ENCODE measurements around the gene CHI3L2. TPM values are rescaled to one million over a fixed set of nuclear protein-coding genes. Genes with fewer than 3 reads are reported as not detected.

The CHI3L2 gene, protein sequence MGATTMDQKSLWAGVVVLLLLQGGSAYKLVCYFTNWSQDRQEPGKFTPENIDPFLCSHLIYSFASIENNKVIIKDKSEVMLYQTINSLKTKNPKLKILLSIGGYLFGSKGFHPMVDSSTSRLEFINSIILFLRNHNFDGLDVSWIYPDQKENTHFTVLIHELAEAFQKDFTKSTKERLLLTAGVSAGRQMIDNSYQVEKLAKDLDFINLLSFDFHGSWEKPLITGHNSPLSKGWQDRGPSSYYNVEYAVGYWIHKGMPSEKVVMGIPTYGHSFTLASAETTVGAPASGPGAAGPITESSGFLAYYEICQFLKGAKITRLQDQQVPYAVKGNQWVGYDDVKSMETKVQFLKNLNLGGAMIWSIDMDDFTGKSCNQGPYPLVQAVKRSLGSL
- total RNA-seq (2022) (1.4 and 2.1 TPM in 2 replicates), Bru-seq, nascent RNA (percentile 14 among the genes with signal in this experiment), BruChase-seq, experiment 1, labeled RNA remaining after a 6-hour chase (percentile 16 among the genes with signal in this experiment), BruChase-seq, experiment 2, labeled RNA remaining after a 2-hour chase (percentile 13 among the genes with signal in this experiment)
- long read RNA-seq, partial matches to known transcripts, result 0 of 1 reads
- long read RNA-seq, other reads (novel, unspliced or antisense), result 0 of 1 reads

DNA sequence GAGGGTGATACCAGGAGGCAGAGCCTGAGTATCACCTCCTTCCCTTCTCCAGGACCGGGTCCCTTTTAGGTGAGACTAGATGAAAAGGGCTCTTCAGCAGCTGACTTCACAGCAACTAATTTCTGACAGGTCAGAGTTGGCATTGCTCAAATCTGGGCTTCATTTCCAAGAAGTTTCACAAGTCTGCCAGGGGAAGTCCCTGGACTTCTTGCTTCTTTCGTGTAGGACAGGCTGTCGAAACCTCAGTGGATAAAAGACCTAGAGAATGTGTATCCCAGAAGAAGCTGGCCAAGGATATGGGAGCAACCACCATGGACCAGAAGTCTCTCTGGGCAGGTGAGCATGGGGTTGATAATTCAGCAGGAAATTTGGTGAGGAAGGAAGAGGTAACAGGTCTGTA lies at the start of gene CHI3L2:
TSS of gene CHI3L2 (plus strand) at position 280 of the 400 bp plus-strand sequence. CDS start at position 297, 17 bp downstream.
- H3K9me3 Mint-ChIP-seq (ENCODE audit: unreplicated experiment), result no peaks in the 10 kb centered on the region
- intact Hi-C loops (cut with micrococcal nuclease), result no loop called here
- H3K4me1 Mint-ChIP-seq (ENCODE audit: insufficient read depth, unreplicated experiment), result peaks cover 36% of the 10 kb centered on the region
- H3K4me3 Mint-ChIP-seq (ENCODE audit: unreplicated experiment), result peak within 1 kb of the TSS; percentile 52
- CTCF ChIA-PET, result interaction anchor here (0.5 to 5.2 kb wide), 6 partner anchors 29 to 512 kb away, joined by 3 to 59 read pairs (median 3); no protein-coding TSS in a partner anchor
- POLR2A ChIA-PET, result interaction anchor here (1.0 to 1.6 kb wide), 4 partner anchors 9 to 173 kb away, joined by 3 to 6 read pairs (median 4); no protein-coding TSS in a partner anchor
- TF ChIP-seq, protein P1, sequence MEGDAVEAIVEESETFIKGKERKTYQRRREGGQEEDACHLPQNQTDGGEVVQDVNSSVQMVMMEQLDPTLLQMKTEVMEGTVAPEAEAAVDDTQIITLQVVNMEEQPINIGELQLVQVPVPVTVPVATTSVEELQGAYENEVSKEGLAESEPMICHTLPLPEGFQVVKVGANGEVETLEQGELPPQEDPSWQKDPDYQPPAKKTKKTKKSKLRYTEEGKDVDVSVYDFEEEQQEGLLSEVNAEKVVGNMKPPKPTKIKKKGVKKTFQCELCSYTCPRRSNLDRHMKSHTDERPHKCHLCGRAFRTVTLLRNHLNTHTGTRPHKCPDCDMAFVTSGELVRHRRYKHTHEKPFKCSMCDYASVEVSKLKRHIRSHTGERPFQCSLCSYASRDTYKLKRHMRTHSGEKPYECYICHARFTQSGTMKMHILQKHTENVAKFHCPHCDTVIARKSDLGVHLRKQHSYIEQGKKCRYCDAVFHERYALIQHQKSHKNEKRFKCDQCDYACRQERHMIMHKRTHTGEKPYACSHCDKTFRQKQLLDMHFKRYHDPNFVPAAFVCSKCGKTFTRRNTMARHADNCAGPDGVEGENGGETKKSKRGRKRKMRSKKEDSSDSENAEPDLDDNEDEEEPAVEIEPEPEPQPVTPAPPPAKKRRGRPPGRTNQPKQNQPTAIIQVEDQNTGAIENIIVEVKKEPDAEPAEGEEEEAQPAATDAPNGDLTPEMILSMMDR (IDR thresholded peaks at IDR 0.05; ENCODE audit: unreplicated experiment), result no peak
- no TSS peak for BruUV-seq (replicated peaks)
- H3K36me3 Mint-ChIP-seq (ENCODE audit: insufficient read depth, unreplicated experiment), result no peaks in the 10 kb centered on the region
- no peaks in the 10 kb centered on the region for H3K27me3 Mint-ChIP-seq (ENCODE audit: insufficient read depth, unreplicated experiment)
- peak within 1 kb of the TSS; percentile 72 for H3K27ac Mint-ChIP-seq (ENCODE audit: low read depth, unreplicated experiment)
- DNase-seq (ENCODE audit: unreplicated experiment), result peak; percentile 92

DNA sequence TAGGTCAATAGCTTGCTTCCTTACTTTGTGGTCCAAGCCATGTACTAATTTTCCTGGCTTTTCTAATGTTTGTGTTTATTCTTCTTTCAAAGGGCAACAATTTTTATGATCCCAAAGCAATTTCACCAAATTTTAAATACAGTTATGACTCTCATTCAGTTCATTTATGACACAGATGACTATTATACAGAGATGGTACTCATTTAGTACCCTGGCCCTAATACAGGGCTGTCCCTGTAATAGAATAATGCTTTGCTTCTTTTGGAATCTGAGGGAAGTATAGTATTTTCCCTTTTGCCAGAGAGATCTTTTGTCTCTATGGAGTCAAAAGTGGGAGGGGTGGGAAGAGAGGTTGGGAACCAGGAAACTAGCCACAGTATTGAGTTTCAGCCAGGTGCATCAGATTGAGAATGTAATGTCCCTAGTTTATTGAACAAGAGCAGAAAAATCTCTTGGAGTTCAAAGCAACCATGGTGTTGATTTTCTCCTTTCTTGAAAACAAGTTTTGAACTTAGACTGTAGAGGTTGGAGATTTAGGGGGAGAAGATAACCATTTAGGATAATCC lies 47.5 kb upstream of the CHI3L2 start:
- TF ChIP-seq, protein P1 (IDR thresholded peaks at IDR 0.05; ENCODE audit: unreplicated experiment), result no peak
- Mint-ChIP-seq H3K4me1 (ENCODE audit: insufficient read depth, unreplicated experiment) (no peaks in the 10 kb centered on the region), H3K27ac (ENCODE audit: low read depth, unreplicated experiment) (no peak overlapping the region), H3K9me3 (ENCODE audit: unreplicated experiment) (no peaks in the 10 kb centered on the region), H3K4me3 (ENCODE audit: unreplicated experiment) (no peak overlapping the region), H3K36me3 (ENCODE audit: insufficient read depth, unreplicated experiment) (peaks cover 88% of the 10 kb centered on the region), H3K27me3 (ENCODE audit: insufficient read depth, unreplicated experiment) (no peaks in the 10 kb centered on the region)
- BruUV-seq (replicated peaks), result no TSS peak
- ChIA-PET POLR2A (interaction anchor here (0.9 kb wide), 1 partner anchor 41 kb away, joined by 3 read pairs; no protein-coding TSS in a partner anchor), CTCF (interaction anchor here (0.7 kb wide), 2 partner anchors 71 to 1149 kb away, joined by 3 read pairs; no protein-coding TSS in a partner anchor)
- intact Hi-C loops (cut with micrococcal nuclease), result no loop called here
- DNase-seq (ENCODE audit: unreplicated experiment), result no peak

DNA sequence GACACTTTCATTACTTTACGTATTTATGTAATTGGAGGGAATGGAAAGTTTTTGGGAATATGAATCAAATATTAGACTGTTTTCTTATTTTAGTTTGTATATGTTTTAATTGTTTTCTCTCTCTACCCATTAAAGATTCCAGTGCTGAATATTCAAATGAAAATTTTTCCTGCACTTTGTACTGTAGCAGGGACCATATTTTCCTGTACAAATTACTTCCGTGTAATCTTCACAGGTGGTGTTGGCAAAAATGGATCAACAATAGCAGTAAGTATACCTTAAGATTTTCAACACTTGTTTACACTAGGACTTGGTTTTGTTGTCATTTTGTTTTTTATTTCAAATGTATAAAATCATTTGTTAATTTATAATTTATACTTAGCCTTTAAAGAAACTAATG lies 45.5 kb upstream of the CHI3L2 start:
- POLR2A ChIA-PET, result interaction anchor here (0.6 kb wide), 1 partner anchor 129 kb away, joined by 3 read pairs; no protein-coding TSS in a partner anchor
- peaks cover 89% of the 10 kb centered on the region for H3K36me3 Mint-ChIP-seq (ENCODE audit: insufficient read depth, unreplicated experiment)
- BruUV-seq (replicated peaks), result no TSS peak

More for the DNA sequence above, 45.5 kb upstream of the CHI3L2 start:
- CTCF ChIA-PET, result interaction anchor here (0.8 to 1.5 kb wide), 2 partner anchors 9 to 16 kb away, joined by 3 to 6 read pairs; no protein-coding TSS in a partner anchor
- DNase-seq (ENCODE audit: unreplicated experiment), result no peak
- Mint-ChIP-seq H3K27me3 (ENCODE audit: insufficient read depth, unreplicated experiment) (no peaks in the 10 kb centered on the region), H3K4me3 (ENCODE audit: unreplicated experiment) (no peak overlapping the region), H3K27ac (ENCODE audit: low read depth, unreplicated experiment) (peak overlapping the region; percentile 39), H3K9me3 (ENCODE audit: unreplicated experiment) (no peaks in the 10 kb centered on the region), H3K4me1 (ENCODE audit: insufficient read depth, unreplicated experiment) (no peaks in the 10 kb centered on the region)
- TF ChIP-seq, protein P1 (IDR thresholded peaks at IDR 0.05; ENCODE audit: unreplicated experiment), result no peak
- intact Hi-C loops (cut with micrococcal nuclease), result no loop called here
